Mucosa of descending colon (tissue), 3 donors: ENCODE results near the gene GNG5. TPM values are rescaled to one million over a fixed set of nuclear protein-coding genes. Genes with fewer than 3 reads are reported as not detected.
"Not testable (repeated sequence)": the region's sequence is repeated elsewhere in the genome, so short reads cannot be mapped to it uniquely, and the experiment has no call there.

ENCODE experiments used
- ATAC-seq: fragments of 200-7000 bp; cut with Tn5 transposase; one replicate; pipeline ENCODE4 v1.9.1; 2020; ENCODE audit warnings: mild to moderate bottlenecking, moderate library complexity
- DNase-seq, 3 donors: peaks; one replicate each; pipeline ENCODE4 v3.0.0-alpha.2; 2020
- H3K36me3 ChIP-seq: fragments of 200-600 bp; one replicate; pipeline ENCODE4 v1.8.0; 2021; ENCODE audit warnings: low read depth, mild to moderate bottlenecking
- H3K4me1 ChIP-seq: fragments of 200-600 bp; one replicate; pipeline ENCODE4 v1.8.0; 2021; ENCODE audit warnings: low read depth, mild to moderate bottlenecking
- H3K4me3 ChIP-seq: fragments of 200-600 bp; one replicate; pipeline ENCODE4 v1.8.0; 2021; ENCODE audit warnings: mild to moderate bottlenecking
- H3K9me3 ChIP-seq: fragments of 200-600 bp; one replicate; pipeline ENCODE4 v1.8.0; 2021; ENCODE audit warnings: mild to moderate bottlenecking
- CTCF ChIP-seq: fragments of 200-600 bp; IDR thresholded peaks from one replicate; pipeline ENCODE4 v1.8.0; 2022; ENCODE audit warnings: antibody characterized with exemption, mild to moderate bottlenecking
- intact Hi-C, 2 donors: fragments of 100-400 bp; cut with DNase I in 1 of 2; cut with micrococcal nuclease in 1 of 2; formaldehyde crosslinking; loops; one replicate each; pipeline versions ENCODE4 v1.11.0 to v1.11.1; 2022; cut with DNase I, micrococcal nuclease
- total RNA-seq, 3 donors: library from RNA; stranded (reverse); fragmentation: NEBNext Ultra II Directional in 2 of 3; extraction: Animal tissue kit (Norgen Biotek cat#: 25700) in 2 of 3; gene quantifications; one replicate each; pipeline versions ENCODE4 v1.2.1 to v1.2.4, GENCODE V29; 2021 to 2023
- donor health status: DM: no; HTN: no; CAD: no; lungs with moderate emphysema.
- donor health status: DM: no; HTN: no; CAD: no.
- donor health status: DM: no; HTN: yes; CAD: no.

The GNG5 gene
- total RNA-seq, 3 donors from 2014 or later = 75.6 to 158 (median 144) TPM

GRCh38 chr1:84508510-84508909 lies 2.1 kb upstream of the GNG5 start:
- no peak for ATAC-seq

GRCh38 chr1:84507887-84508286 lies 1.5 kb upstream of the GNG5 start:
- H3K4me1 ChIP-seq = peaks cover 17% of the 10 kb centered on the region
- H3K9me3 ChIP-seq, ATAC-seq, intact Hi-C loops, H3K4me3 ChIP-seq, H3K36me3 ChIP-seq, DNase-seq: not testable (repeated sequence)

More at GRCh38 chr1:84508510-84508909, 2.1 kb upstream of the GNG5 start:
- H3K4me1 ChIP-seq = peaks cover 11% of the 10 kb centered on the region
- TF ChIP-seq CTCF = no peak
- no peak overlapping the region for H3K4me3 ChIP-seq
- no peaks in the 10 kb centered on the region for H3K36me3 ChIP-seq
- H3K9me3 ChIP-seq = no peaks in the 10 kb centered on the region
- no peak for DNase-seq
- intact Hi-C loops = no loop called here

- DNase-seq = no peak
- intact Hi-C loops = no loop called here
- peak overlapping the region; percentile 80 for H3K4me3 ChIP-seq
- ATAC-seq = no peak
- no peaks in the 10 kb centered on the region for H3K36me3 ChIP-seq
- H3K4me1 ChIP-seq = peaks cover 19% of the 10 kb centered on the region
- no peaks in the 10 kb centered on the region for H3K9me3 ChIP-seq
- no peak for TF ChIP-seq CTCF
Measured at GRCh38 chr1:84506729-84507453, 510 bp upstream of the GNG5 start.

- no peak for TF ChIP-seq CTCF
- no peaks in the 10 kb centered on the region for H3K9me3 ChIP-seq
- ATAC-seq (peak; percentile 69), DNase-seq (no peak)
- intact Hi-C loops = no loop called here
- peak overlapping the region; percentile 80 for H3K4me3 ChIP-seq
- peaks cover 28% of the 10 kb centered on the region for H3K4me1 ChIP-seq
- no peaks in the 10 kb centered on the region for H3K36me3 ChIP-seq
Measured at GRCh38 chr1:84505493-84506001, 834 bp downstream of the GNG5 start.

- Histone ChIP-seq H3K4me1 (peaks cover 29% of the 10 kb centered on the region), H3K36me3 (no peaks in the 10 kb centered on the region), H3K9me3 (no peaks in the 10 kb centered on the region), H3K4me3 (peak overlapping the region; percentile 80)
- intact Hi-C loops = no loop called here
- peak in 1 of 3 donors; percentile 31 for DNase-seq
- ATAC-seq = no peak
- TF ChIP-seq CTCF = no peak
Measured at GRCh38 chr1:84504580-84505492, 1.5 kb downstream of the GNG5 start.

- H3K4me3 ChIP-seq = no peak overlapping the region
- H3K9me3 ChIP-seq = no peaks in the 10 kb centered on the region
- DNase-seq (no peak), ATAC-seq (no peak)
- no peak for TF ChIP-seq CTCF
- intact Hi-C loops = no loop called here
- H3K36me3 ChIP-seq = no peaks in the 10 kb centered on the region
- peaks cover 29% of the 10 kb centered on the region for H3K4me1 ChIP-seq
Measured at GRCh38 chr1:84502927-84503326, 3.5 kb downstream of the GNG5 start.
